Body of pancreas (tissue), 4 donors: Measurements from ENCODE around the gene HECTD1. TPM values are rescaled to one million over a fixed set of nuclear protein-coding genes. Genes with fewer than 3 reads are reported as not detected.
"Not testable (repeated sequence)": the region's sequence is repeated elsewhere in the genome, so short reads cannot be mapped to it uniquely, and the experiment has no call there.

Experiments
- ATAC-seq: fragments of 150-250 bp; one replicate; pipeline ENCODE4 v1.9.1; 2016
- DNase-seq, 4 donors: peaks; one replicate each; pipeline ENCODE4 v3.0.0-alpha.2; 2019
- H3K27ac ChIP-seq, 4 donors: fragments of 200-600 bp; sonication (generic); 1 replicate in 3 of 4; 2 replicates in 1 of 4; pipeline versions ENCODE4 v1.5.1 to v1.6.1; 2016 to 2019; ENCODE audit warnings: mild to moderate bottlenecking in 1 of 4, mixed read lengths in 1 of 4, moderate library complexity in 1 of 4
- H3K27me3 ChIP-seq, 2 donors: fragments of 200-600 bp; sonication (generic); one replicate each; pipeline ENCODE4 v1.6.0; 2016; ENCODE audit warnings: mild to moderate bottlenecking in 1 of 2
- H3K36me3 ChIP-seq, 2 donors: fragments of 200-600 bp; sonication (generic); replicated peaks in 1 of 2; 2 replicates each; pipeline ENCODE4 v1.5.1; 2016; ENCODE audit warnings: low read depth in 2 of 2; ENCODE audit not compliant: insufficient read depth in 1 of 2
- H3K4me1 ChIP-seq: fragments of 200-600 bp; sonication (generic); one replicate; pipeline ENCODE4 v1.6.0; 2016
- H3K4me3 ChIP-seq, 2 donors: fragments of 200-600 bp; sonication (generic); 1 replicate in 1 of 2; 2 replicates in 1 of 2; pipeline ENCODE4 v1.5.1; 2016 to 2019
- H3K9me3 ChIP-seq, 3 donors: fragments of 200-600 bp; sonication (generic); 1 replicate in 2 of 3; 2 replicates in 1 of 3; pipeline ENCODE4 v1.5.1; 2016
- POLR2A ChIP-seq, 3 donors: fragments of 450-650 bp; IDR thresholded peaks; one replicate each; pipeline ENCODE4 v1.6.1; 2016; ENCODE audit warnings: antibody characterized with exemption in 3 of 3, mild to moderate bottlenecking in 2 of 3
- WGBS, 2 donors: methylation state at CpG; one replicate each; pipeline ENCODE4 v1.1.5; 2017; 5-methylcytosine and 5-hydroxymethylcytosine counted together
- intact Hi-C: fragments of 100-400 bp; cut with DNase I; formaldehyde crosslinking; loops from one replicate; pipeline ENCODE4 v1.15.1; 2023
- total RNA-seq, 2 donors: library from RNA; depleted of rRNA; stranded (reverse); fragments of >200 nt; gene quantifications; one replicate each; pipeline ENCODE4 v1.1.0, GENCODE V29; 2016
- TF ChIP-seq, protein P1 (sequence below), 7 experiments: fragments of 450-650 bp in 4 of 7; fragments of 200-600 bp in 3 of 7; sonication (generic) in 3 of 7; IDR thresholded peaks; one replicate each; pipeline ENCODE4 v1.5.1; 2016 to 2019; ENCODE audit warnings: antibody characterized with exemption in 7 of 7

HECTD1 gene
- total RNA-seq, 2 donors from 2014 or later: 110 to 221 TPM

DNA sequence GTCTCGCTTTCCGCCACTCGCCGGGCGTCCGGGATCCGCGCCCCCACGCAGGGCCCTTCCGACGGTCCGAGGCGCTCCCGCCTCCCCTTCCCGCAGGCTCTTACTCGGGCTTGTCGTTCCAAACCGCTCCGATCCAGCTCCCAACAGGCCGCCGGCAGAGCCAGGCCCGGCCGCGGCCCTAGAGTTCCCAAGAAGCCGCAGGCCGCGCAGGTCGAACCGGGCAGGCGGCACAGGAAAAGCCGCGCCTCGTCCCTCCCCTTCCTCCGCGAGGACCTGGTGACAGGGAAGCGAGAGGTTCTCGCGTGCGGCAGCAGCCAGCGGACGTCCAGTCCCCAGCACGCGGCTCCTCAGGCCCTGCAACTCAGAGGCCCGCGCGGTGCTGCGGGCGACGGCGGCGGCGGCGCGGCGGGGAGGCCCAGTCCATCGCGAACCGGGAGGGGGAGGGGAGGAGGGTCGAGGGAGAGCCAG is 272 bp downstream of the HECTD1 start:
- DNase-seq (peak in 1 of 4 donors; percentile 92), ATAC-seq (peak; percentile 76)
- Histone ChIP-seq H3K9me3 (no peaks in the 10 kb centered on the region), H3K4me3 (peak overlapping the region; percentile 21 to 82), H3K4me1 (peaks cover 20% of the 10 kb centered on the region), H3K27ac (peak overlapping the region; percentile 93 to 99 (median 98)), H3K27me3 (no peaks in the 10 kb centered on the region), H3K36me3 (peaks cover 0 to 2% of the 10 kb centered on the region in 2 donors)
- intact Hi-C loops: no loop called here
- TF ChIP-seq, protein P1, sequence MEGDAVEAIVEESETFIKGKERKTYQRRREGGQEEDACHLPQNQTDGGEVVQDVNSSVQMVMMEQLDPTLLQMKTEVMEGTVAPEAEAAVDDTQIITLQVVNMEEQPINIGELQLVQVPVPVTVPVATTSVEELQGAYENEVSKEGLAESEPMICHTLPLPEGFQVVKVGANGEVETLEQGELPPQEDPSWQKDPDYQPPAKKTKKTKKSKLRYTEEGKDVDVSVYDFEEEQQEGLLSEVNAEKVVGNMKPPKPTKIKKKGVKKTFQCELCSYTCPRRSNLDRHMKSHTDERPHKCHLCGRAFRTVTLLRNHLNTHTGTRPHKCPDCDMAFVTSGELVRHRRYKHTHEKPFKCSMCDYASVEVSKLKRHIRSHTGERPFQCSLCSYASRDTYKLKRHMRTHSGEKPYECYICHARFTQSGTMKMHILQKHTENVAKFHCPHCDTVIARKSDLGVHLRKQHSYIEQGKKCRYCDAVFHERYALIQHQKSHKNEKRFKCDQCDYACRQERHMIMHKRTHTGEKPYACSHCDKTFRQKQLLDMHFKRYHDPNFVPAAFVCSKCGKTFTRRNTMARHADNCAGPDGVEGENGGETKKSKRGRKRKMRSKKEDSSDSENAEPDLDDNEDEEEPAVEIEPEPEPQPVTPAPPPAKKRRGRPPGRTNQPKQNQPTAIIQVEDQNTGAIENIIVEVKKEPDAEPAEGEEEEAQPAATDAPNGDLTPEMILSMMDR (IDR thresholded peaks at IDR 0.05): no peak
- TF ChIP-seq POLR2A (IDR thresholded peaks at IDR 0.05): no peak
- WGBS, 2 donors: 1% methylated on average over 46 of the region's 59 CpGs; no CpG with 5 or more reads in 1 of the 2 donors

DNA sequence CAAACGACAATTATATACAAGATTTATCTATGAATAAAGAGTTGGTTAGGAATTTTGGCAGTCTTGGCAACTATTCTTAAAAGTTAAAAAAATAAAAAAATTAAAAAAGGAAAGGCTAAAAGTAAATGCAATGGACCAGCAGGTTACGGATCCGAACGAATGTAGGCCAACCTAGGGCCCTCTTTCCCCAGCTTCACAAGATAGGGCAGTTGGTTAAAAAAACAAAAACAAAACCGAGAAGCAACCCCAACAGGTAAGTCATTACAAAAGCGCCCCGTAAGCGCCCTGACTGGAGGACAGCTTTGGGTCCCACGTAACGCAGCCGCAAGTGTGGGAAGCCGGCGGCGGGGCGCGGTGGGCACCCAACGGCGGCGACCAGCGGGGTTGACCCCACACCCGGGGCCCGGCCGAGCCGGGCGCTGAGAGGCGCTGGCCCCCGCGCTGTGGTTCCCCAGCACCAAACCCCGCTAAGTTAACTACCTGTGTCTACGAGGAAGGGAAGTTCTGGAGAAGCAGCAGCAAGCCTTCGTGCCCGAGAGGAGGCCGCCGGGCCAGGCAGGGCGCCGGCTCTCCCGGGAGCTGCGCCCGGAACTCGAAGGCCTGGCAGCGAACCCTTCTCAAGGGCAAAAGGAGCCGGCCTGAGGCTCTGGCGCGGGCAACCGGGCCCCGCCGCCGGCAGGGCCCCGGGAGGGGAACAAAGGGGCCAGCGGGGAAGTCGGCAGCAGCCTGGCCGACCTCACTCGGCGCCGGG is 882 bp downstream of the HECTD1 start:
- H3K4me3 ChIP-seq: peak overlapping the region; percentile 21 to 82
- TF ChIP-seq, protein P1 (IDR thresholded peaks at IDR 0.05): no peak
- no peak for TF ChIP-seq POLR2A (IDR thresholded peaks at IDR 0.05)
- DNase-seq: peak; percentile 40 to 61 (median 47)
- peaks cover 20% of the 10 kb centered on the region for H3K4me1 ChIP-seq
- intact Hi-C loops: no loop called here
- H3K27me3 ChIP-seq: no peaks in the 10 kb centered on the region
- peak; percentile 18 for ATAC-seq
- H3K27ac ChIP-seq: peak overlapping the region; percentile 93 to 99 (median 98)
- no peaks in the 10 kb centered on the region for H3K9me3 ChIP-seq
- H3K36me3 ChIP-seq: peaks cover 0 to 2% of the 10 kb centered on the region in 2 donors
- 0% methylated on average over 8 to 54 of the region's 55 CpGs for WGBS, 2 donors

DNA sequence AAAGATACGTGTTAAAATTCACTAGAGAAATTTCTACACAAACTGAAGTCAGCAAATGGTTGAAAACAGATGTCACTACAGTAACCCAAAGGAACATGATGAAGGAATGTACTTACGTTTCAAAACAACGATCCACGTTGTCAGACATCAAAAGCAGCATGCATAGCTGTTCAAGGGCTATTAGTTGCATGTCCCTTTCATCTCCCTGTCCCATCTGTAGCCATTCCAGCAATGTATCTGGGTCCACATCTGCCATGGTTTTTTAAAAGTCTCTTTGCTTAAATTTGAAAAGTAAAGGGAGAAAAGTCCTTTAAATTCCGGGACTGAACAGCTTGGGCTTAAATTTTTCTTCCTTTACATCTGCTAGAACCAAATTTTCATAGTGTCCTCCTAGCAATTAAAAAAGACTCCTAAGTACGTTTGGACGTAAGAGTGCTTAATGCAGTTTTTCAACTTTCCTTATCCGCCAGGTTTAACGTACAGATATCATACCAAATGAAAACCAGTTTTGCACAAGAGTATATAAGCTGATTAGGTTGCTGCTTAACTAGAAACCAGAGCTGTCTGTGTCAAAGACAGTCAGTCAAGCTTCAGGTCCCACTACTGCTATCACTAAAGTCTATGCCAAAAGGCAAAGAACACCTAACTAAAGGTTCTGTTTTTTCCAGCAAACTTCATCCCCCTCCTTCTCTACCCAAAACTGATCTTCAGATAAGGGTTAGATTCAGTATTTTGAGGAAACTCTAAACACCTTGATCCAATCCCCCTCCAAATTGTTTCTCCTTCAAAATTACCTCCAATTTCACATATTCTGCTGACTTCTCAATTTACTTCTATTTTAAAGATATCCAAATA is 1.7 kb downstream of the HECTD1 start:
- 2 to 3% methylated on average over 9 of the region's 9 CpGs for WGBS, 2 donors
- peak overlapping the region in 3 of 4 donors; percentile 52 to 99 (median 98) for H3K27ac ChIP-seq
- no peak for DNase-seq
- H3K4me3 ChIP-seq: peak overlapping the region; percentile 21 to 82
- intact Hi-C loops: no loop called here
- H3K36me3 ChIP-seq: peaks cover 0 to 2% of the 10 kb centered on the region in 2 donors
- H3K9me3 ChIP-seq: no peaks in the 10 kb centered on the region
- no peak for ATAC-seq
- no peaks in the 10 kb centered on the region for H3K27me3 ChIP-seq
- TF ChIP-seq POLR2A (IDR thresholded peaks at IDR 0.05): peak in 1 of 3 donors; percentile 21
- TF ChIP-seq, protein P1 (IDR thresholded peaks at IDR 0.05): no peak
- H3K4me1 ChIP-seq: peaks cover 20% of the 10 kb centered on the region

DNA sequence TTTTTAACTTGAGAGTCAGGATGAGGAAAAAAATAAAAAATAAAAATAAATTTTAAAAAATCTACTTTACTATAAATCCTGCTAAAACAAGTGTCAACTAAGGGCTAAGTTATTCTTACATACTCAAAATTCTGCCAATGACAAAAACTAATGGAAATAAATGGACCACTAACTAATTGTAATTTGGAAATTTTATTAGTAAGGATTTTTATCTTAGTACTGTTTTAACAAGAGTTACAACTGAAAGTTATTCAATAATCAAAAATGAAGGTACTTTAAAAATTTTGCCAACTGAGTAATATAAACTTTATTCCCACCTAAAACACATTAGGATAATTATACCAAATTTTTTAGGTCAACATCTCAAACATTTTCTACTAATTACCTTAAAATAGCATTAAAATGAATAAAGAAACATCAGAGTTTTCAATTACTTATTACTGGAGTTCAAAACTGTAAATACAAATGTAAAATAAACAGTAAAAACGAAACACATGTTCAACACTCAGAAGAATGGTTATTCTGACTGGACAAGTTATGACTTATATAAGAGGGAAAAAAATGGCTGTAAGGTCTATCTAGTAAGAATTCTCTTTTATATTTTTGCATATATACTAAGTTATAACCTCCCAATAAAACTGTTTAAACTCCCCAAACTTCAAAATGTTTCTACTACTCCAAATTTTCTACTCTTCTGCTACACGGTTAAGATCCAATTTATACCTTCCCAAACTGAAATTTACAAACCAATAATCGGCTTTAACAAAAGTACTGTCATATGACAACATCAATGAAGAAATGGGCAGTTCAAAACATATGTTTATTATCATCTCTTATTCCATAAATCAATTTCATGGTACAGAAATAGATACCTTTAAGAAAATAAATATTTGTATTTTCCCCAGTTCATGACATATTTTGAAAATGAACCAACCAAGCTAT is 2.7 kb downstream of the HECTD1 start:
- 9 to 13% methylated on average over 3 of the region's 3 CpGs for WGBS, 2 donors
- Histone ChIP-seq H3K4me3 (no peak overlapping the region), H3K9me3 (no peaks in the 10 kb centered on the region), H3K36me3 (peaks cover 0 to 2% of the 10 kb centered on the region in 2 donors), H3K27me3 (no peaks in the 10 kb centered on the region), H3K27ac (peak overlapping the region in 2 of 4 donors; percentile 48 to 99), H3K4me1 (peaks cover 20% of the 10 kb centered on the region)
- TF ChIP-seq POLR2A (IDR thresholded peaks at IDR 0.05): no peak
- TF ChIP-seq, protein P1 (IDR thresholded peaks at IDR 0.05): no peak
- intact Hi-C loops: no loop called here
- no peak for DNase-seq
- ATAC-seq: no peak

DNA sequence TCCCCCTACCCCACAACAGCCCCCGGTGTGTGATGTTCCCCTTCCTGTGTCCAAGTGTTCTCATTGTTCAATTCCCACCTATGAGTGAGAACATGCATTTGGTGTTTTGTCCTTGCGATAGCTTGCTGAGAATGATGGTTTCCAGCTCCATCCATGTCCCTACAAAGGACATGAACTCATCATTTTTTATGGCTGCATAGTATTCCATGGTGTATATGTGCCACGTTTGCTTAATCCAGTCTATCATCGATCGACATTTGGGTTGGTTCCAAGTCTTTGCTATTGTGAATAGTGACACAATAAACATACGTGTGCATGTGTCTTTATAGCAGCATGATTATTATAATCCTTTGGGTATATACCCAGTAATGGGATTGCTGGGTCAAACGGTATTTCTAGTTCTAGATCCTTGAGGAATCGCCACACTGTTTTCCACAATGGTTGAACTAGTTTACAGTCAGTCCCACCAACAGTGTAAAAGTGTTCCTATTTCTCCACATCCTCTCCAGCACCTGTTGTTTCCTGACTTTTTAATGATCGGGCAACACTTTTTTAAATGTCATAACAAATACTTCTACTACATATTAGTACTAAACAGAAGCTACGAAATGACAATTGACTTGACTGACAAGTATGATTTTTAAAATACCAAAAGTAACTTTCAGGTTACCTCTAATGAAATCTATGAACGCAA is 3.5 kb downstream of the HECTD1 start:
- not testable (repeated sequence) for H3K4me3 ChIP-seq, DNase-seq

More for the DNA sequence above, 3.5 kb downstream of the HECTD1 start:
- H3K27ac ChIP-seq, intact Hi-C loops, H3K9me3 ChIP-seq, ATAC-seq, H3K27me3 ChIP-seq, H3K36me3 ChIP-seq: not testable (repeated sequence)
- WGBS, 2 donors: 95% methylated on average over 11 of the region's 11 CpGs
- H3K4me1 ChIP-seq: peaks cover 18% of the 10 kb centered on the region
